IMR-90 (cell line): ENCODE results near the gene GUCY2C. TPM values are rescaled to one million over a fixed set of nuclear protein-coding genes. Genes with fewer than 3 reads are reported as not detected.

Experiments
- ATAC-seq: fragments of 200-7000 bp; cut with Tn5 transposase; 2 replicates; pipeline ENCODE4 v1.9.1; 2020; ENCODE audit warnings: low read depth, mild to moderate bottlenecking, moderate library complexity
- BruUV-seq: library from RNA; stranded (reverse); fragments of 400-500 nt; replicated peaks from 2 replicates; lab custom pipeline; 2021; lab: Mats Ljungman, UMichigan
- CTCF ChIA-PET: fragments of 300-600 bp; formaldehyde crosslinking; extraction: SDS; loops from one replicate; lab custom pipeline; 2021; ENCODE audit warnings: antibody characterized with exemption; lab: Yijun Ruan, JAX
- POLR2A ChIA-PET: fragments of 300-600 bp; sonication (Branson Sonifier 250); formaldehyde crosslinking; loops from one replicate; lab custom pipeline; 2022; ENCODE audit warnings: antibody characterized with exemption; ENCODE audit not compliant: unreplicated experiment; lab: Charles Lee
- DNase-seq: peaks from one replicate; pipeline ENCODE4 v3.0.0; 2013
- H2AFZ ChIP-seq: replicated peaks from 2 replicates; pipeline ENCODE3; 2013; ENCODE audit warnings: low read length, mild to moderate bottlenecking; ENCODE audit not compliant: poor library complexity
- H2AK5ac ChIP-seq: 2 replicates; pipeline ENCODE4 v1.6.1; 2013; ENCODE audit warnings: low read depth, low read length, inconsistent platforms
- H2AK9ac ChIP-seq: replicated peaks from 2 replicates; pipeline ENCODE3; 2013; ENCODE audit warnings: mild to moderate bottlenecking, low read depth, low read length, moderate library complexity; ENCODE audit not compliant: poor library complexity
- H2BK120ac ChIP-seq: 2 replicates; pipeline ENCODE4 v1.6.1; 2013; ENCODE audit warnings: low read depth, low read length, inconsistent platforms
- H2BK15ac ChIP-seq: 3 replicates; pipeline ENCODE4 v1.6.1; 2013; ENCODE audit warnings: low read depth, low read length, inconsistent platforms
- H2BK20ac ChIP-seq: 2 replicates; pipeline ENCODE4 v1.6.1; 2013; ENCODE audit warnings: low read depth, mild to moderate bottlenecking, inconsistent platforms, low read length, moderate library complexity
- H2BK5ac ChIP-seq: 2 replicates; pipeline ENCODE4 v1.6.1; 2013; ENCODE audit warnings: mild to moderate bottlenecking, low read depth, low read length, inconsistent platforms; ENCODE audit not compliant: poor library complexity, severe bottlenecking
- H3K14ac ChIP-seq: replicated peaks from 2 replicates; pipeline ENCODE4 v1.6.1; 2013; ENCODE audit warnings: low read depth, low read length, inconsistent platforms
- H3K18ac ChIP-seq: 2 replicates; pipeline ENCODE4 v1.6.1; 2013; ENCODE audit warnings: low read depth, low read length, control low read depth
- H3K23ac ChIP-seq: 2 replicates; pipeline ENCODE4 v1.6.1; 2013; ENCODE audit warnings: low read depth, low read length, inconsistent platforms
- H3K27ac ChIP-seq: 2 replicates; pipeline ENCODE4 v1.5.1; 2013; ENCODE audit warnings: mild to moderate bottlenecking, control low read depth, low read length; ENCODE audit not compliant: insufficient read depth
- H3K27me3 ChIP-seq: 2 replicates; pipeline ENCODE4 v1.6.1; 2013; ENCODE audit warnings: low read length; ENCODE audit not compliant: control insufficient read depth, insufficient read depth
- H3K36me3 ChIP-seq: 2 replicates; pipeline ENCODE4 v1.6.1; 2013; ENCODE audit warnings: low read length, mixed read lengths; ENCODE audit not compliant: control insufficient read depth, insufficient read depth
- H3K4ac ChIP-seq: 2 replicates; pipeline ENCODE4 v1.6.1; 2013; ENCODE audit warnings: low read depth, low read length, inconsistent platforms
- H3K4me1 ChIP-seq: 2 replicates; pipeline ENCODE4 v1.6.1; 2013; ENCODE audit warnings: low read length, mixed read lengths; ENCODE audit not compliant: control insufficient read depth, insufficient read depth
- H3K4me2 ChIP-seq: 2 replicates; pipeline ENCODE4 v1.6.1; 2013; ENCODE audit warnings: low read depth, mild to moderate bottlenecking, control low read depth, low read length, moderate library complexity
- H3K4me3 ChIP-seq: 2 replicates; pipeline ENCODE4 v1.5.1; 2013; ENCODE audit warnings: low read depth, mild to moderate bottlenecking, control low read depth, low read length, moderate library complexity; ENCODE audit not compliant: insufficient read depth
- H3K56ac ChIP-seq: 2 replicates; pipeline ENCODE4 v1.6.1; 2013; ENCODE audit warnings: low read length, inconsistent platforms; ENCODE audit not compliant: insufficient read depth; ENCODE audit errors: extremely low read depth
- H3K79me1 ChIP-seq, 2 experiments: 2 replicates each; pipeline ENCODE4 v1.6.1; 2013; ENCODE audit warnings: low read length in 2 of 2, inconsistent platforms in 1 of 2, low read depth in 1 of 2
- H3K9ac ChIP-seq: 2 replicates; pipeline ENCODE4 v1.6.1; 2013; ENCODE audit warnings: low read depth, low read length, control low read depth
- H3K9me1 ChIP-seq: 2 replicates; pipeline ENCODE4 v1.6.1; 2013; ENCODE audit warnings: low read length, inconsistent platforms; ENCODE audit not compliant: insufficient read depth
- H3K9me3 ChIP-seq: 2 replicates; pipeline ENCODE4 v1.6.1; 2013; ENCODE audit warnings: low read length; ENCODE audit not compliant: control insufficient read depth, insufficient read depth
- H4K20me1 ChIP-seq: 2 replicates; pipeline ENCODE4 v1.6.1; 2013; ENCODE audit warnings: low read length, inconsistent platforms; ENCODE audit not compliant: insufficient read depth
- H4K5ac ChIP-seq: 2 replicates; pipeline ENCODE4 v1.6.1; 2013; ENCODE audit warnings: mild to moderate bottlenecking, low read depth, low read length, control low read depth
- H4K8ac ChIP-seq, 2 experiments: 2 replicates each; pipeline ENCODE4 v1.6.1; 2013; ENCODE audit warnings: low read depth in 2 of 2, low read length in 2 of 2, control low read depth in 1 of 2, inconsistent platforms in 1 of 2
- H4K91ac ChIP-seq: 2 replicates; pipeline ENCODE4 v1.6.1; 2013; ENCODE audit warnings: low read depth, low read length, inconsistent platforms; ENCODE audit not compliant: insufficient read depth
- BHLHE40 ChIP-seq: fragments of 150-350 bp; IDR thresholded peaks from 2 replicates; pipeline ENCODE4 v1.6.1; 2016; ENCODE audit warnings: mild to moderate bottlenecking, low read depth, low read length
- CEBPB ChIP-seq: IDR thresholded peaks from 2 replicates; pipeline ENCODE4 v1.6.1; 2012; ENCODE audit warnings: low read depth, low read length, improper control_type of control experiment
- CHD1 ChIP-seq: IDR thresholded peaks from 2 replicates; pipeline ENCODE4 v1.6.1; 2012; ENCODE audit warnings: low read depth, low read length, improper control_type of control experiment
- FOS ChIP-seq: fragments of 150-350 bp; IDR thresholded peaks from 2 replicates; pipeline ENCODE4 v1.6.1; 2016; ENCODE audit warnings: low read depth, low read length
- MAFK ChIP-seq: IDR thresholded peaks from 2 replicates; pipeline ENCODE4 v1.6.1; 2012; ENCODE audit warnings: low read depth, low read length, improper control_type of control experiment
- MAZ ChIP-seq: IDR thresholded peaks from 2 replicates; pipeline ENCODE4 v1.6.1; 2012; ENCODE audit warnings: low read depth, mild to moderate bottlenecking, low read length, improper control_type of control experiment, moderate library complexity, borderline replicate concordance
- POLR2A ChIP-seq: IDR thresholded peaks from 2 replicates; pipeline ENCODE4 v1.6.1; 2012; ENCODE audit warnings: mild to moderate bottlenecking, low read depth, low read length
- RAD21 ChIP-seq: IDR thresholded peaks from 2 replicates; pipeline ENCODE4 v1.6.1; 2012; ENCODE audit warnings: low read length, improper control_type of control experiment
- SMC3 ChIP-seq: fragments of 150-350 bp; IDR thresholded peaks from 2 replicates; pipeline ENCODE4 v1.6.1; 2016; ENCODE audit warnings: low read depth, mild to moderate bottlenecking, antibody characterized with exemption, low read length, moderate library complexity
- WGBS, 2 experiments: methylation state at CpG; one replicate each; pipeline versions ENCODE4 v1.1.5 to v1.1.7; 2013; ENCODE audit warnings: missing lambda C conversion rate in 2 of 2; ENCODE audit not compliant: insufficient read length in 1 of 2; ENCODE audit errors: extremely low coverage in 2 of 2; 5-methylcytosine and 5-hydroxymethylcytosine counted together
- dilution Hi-C: fragments of 300-500 bp; cut with HindIII; formaldehyde crosslinking; loops from one replicate; pipeline ENCODE4 v1.14.3; 2018; ENCODE audit warnings: low sequenced_read_pairs; ENCODE audit not compliant: unreplicated experiment
- in situ Hi-C: fragments of 300-500 bp; cut with MboI; formaldehyde crosslinking; loops from 3 replicates; pipeline ENCODE4 v1.14.3; 2019; ENCODE audit warnings: low sequenced_read_pairs, inconsistent platforms, mixed read lengths
- intact Hi-C: fragments of 100-400 bp; cut with micrococcal nuclease; formaldehyde crosslinking; loops from 2 replicates; pipeline ENCODE4 v1.10.0; 2022
- polyA plus RNA-seq, 3 experiments: library from polyadenylated mRNA; depleted of rRNA; stranded (reverse); fragments of >200 nt; gene quantifications; 2 replicates each; pipeline ENCODE4 v1.2.3, GENCODE V29; 2012; ENCODE audit warnings: low replicate concordance in 1 of 3
- total RNA-seq: library from RNA; depleted of rRNA; stranded (reverse); fragments of >200 nt; gene quantifications from 2 replicates; pipeline ENCODE4 v1.2.3, GENCODE V29; 2012
- TF ChIP-seq, protein P1 (sequence below): conservative IDR thresholded peaks from 2 replicates; pipeline ENCODE4 v1.5.1; 2012; ENCODE audit warnings: mild to moderate bottlenecking, low read depth, low read length, improper control_type of control experiment
- TF ChIP-seq, protein P2 (sequence below): fragments of 150-350 bp; IDR thresholded peaks from 2 replicates; pipeline ENCODE4 v1.6.1; 2016; ENCODE audit warnings: low read depth, mild to moderate bottlenecking, low read length, moderate library complexity, borderline replicate concordance
- TF ChIP-seq, protein P3 (sequence below): fragments of 150-350 bp; IDR thresholded peaks from 2 replicates; pipeline ENCODE4 v1.6.1; 2017; ENCODE audit warnings: mild to moderate bottlenecking, antibody characterized with exemption, low read length, low read depth

Gene GUCY2C
- total and polyA plus RNA-seq, 2 of the 4 experiments (the other 2 are of a cell fraction), result not detected

DNA sequence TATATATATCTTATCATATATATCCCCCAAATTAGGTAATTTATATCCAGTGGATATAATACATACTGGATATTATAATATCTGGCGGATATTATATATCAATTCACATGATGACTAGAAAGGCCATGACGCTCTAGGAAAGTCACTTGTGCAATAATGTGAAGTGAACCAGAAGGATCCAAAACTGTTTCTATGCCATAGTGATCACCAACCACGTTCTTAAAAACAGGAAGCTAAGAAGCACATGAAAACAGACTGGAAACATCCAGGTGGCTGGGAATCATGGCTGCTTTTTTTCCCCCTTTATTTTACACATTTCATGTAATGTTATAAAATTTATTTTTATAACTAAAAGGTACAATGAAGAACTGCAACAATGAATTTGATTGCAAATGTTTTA, 1.4 kb downstream of the GUCY2C start:
- Histone ChIP-seq H3K36me3 (no peaks in the 10 kb centered on the region), H3K14ac (no peak overlapping the region), H4K20me1 (no peaks in the 10 kb centered on the region), H3K56ac (no peak overlapping the region), H3K4me1 (no peaks in the 10 kb centered on the region), H3K9ac (no peak overlapping the region), H2AFZ (no peak overlapping the region), H3K79me1 (no peaks in the 10 kb centered on the region), H4K8ac (no peak overlapping the region), H3K27ac (no peak overlapping the region), H3K23ac (no peak overlapping the region), H3K4me3 (no peak overlapping the region), H2BK15ac (no peak overlapping the region), H2BK5ac (no peak overlapping the region), H4K91ac (no peak overlapping the region), H4K5ac (no peak overlapping the region), H3K18ac (no peak overlapping the region), H2AK5ac (no peak overlapping the region), H3K27me3 (no peaks in the 10 kb centered on the region; the same call in 1 of the 2 replicates), H3K4me2 (no peak overlapping the region), H3K9me1 (no peaks in the 10 kb centered on the region), H2BK20ac (no peak overlapping the region), H2BK120ac (no peak overlapping the region), H3K9me3 (no peaks in the 10 kb centered on the region), H3K4ac (no peak overlapping the region), H2AK9ac (no peak overlapping the region)
- no peak for ATAC-seq
- dilution Hi-C loops, result no loop called here
- WGBS, 2 experiments, result no CpG with 5 or more reads among the region's 3 CpGs
- POLR2A ChIA-PET, result no interaction called here
- BruUV-seq, result no TSS peak
- CTCF ChIA-PET, result no interaction called here
- DNase-seq, result no peak
- TF ChIP-seq CEBPB, result no peak
- TF ChIP-seq RAD21, result no peak
- TF ChIP-seq, protein P1, sequence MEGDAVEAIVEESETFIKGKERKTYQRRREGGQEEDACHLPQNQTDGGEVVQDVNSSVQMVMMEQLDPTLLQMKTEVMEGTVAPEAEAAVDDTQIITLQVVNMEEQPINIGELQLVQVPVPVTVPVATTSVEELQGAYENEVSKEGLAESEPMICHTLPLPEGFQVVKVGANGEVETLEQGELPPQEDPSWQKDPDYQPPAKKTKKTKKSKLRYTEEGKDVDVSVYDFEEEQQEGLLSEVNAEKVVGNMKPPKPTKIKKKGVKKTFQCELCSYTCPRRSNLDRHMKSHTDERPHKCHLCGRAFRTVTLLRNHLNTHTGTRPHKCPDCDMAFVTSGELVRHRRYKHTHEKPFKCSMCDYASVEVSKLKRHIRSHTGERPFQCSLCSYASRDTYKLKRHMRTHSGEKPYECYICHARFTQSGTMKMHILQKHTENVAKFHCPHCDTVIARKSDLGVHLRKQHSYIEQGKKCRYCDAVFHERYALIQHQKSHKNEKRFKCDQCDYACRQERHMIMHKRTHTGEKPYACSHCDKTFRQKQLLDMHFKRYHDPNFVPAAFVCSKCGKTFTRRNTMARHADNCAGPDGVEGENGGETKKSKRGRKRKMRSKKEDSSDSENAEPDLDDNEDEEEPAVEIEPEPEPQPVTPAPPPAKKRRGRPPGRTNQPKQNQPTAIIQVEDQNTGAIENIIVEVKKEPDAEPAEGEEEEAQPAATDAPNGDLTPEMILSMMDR, result no peak
- no peak for TF ChIP-seq MAFK
- TF ChIP-seq CHD1, result no peak
- TF ChIP-seq BHLHE40, result no peak
- TF ChIP-seq FOS, result no peak
- TF ChIP-seq SMC3, result no peak
- TF ChIP-seq, protein P2, sequence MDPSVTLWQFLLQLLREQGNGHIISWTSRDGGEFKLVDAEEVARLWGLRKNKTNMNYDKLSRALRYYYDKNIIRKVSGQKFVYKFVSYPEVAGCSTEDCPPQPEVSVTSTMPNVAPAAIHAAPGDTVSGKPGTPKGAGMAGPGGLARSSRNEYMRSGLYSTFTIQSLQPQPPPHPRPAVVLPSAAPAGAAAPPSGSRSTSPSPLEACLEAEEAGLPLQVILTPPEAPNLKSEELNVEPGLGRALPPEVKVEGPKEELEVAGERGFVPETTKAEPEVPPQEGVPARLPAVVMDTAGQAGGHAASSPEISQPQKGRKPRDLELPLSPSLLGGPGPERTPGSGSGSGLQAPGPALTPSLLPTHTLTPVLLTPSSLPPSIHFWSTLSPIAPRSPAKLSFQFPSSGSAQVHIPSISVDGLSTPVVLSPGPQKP, result no peak
- no peak for TF ChIP-seq MAZ
- TF ChIP-seq, protein P3, sequence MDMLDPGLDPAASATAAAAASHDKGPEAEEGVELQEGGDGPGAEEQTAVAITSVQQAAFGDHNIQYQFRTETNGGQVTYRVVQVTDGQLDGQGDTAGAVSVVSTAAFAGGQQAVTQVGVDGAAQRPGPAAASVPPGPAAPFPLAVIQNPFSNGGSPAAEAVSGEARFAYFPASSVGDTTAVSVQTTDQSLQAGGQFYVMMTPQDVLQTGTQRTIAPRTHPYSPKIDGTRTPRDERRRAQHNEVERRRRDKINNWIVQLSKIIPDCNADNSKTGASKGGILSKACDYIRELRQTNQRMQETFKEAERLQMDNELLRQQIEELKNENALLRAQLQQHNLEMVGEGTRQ, result no peak
- no peak for TF ChIP-seq POLR2A
- intact Hi-C loops, result no loop called here
- in situ Hi-C loops, result no loop called here
